Upper lobe of left lung (tissue), 6 donors: ENCODE measurements around the gene PELI2. TPM values are rescaled to one million over a fixed set of nuclear protein-coding genes. Genes with fewer than 3 reads are reported as not detected.

Source experiments
- ATAC-seq, 2 donors: fragments of 200-7000 bp; cut with Tn5 transposase; one replicate each; pipeline ENCODE4 v1.9.1; 2022; ENCODE audit warnings: mild to moderate bottlenecking in 2 of 2, moderate library complexity in 2 of 2; ENCODE audit not compliant: low FRiP score in 2 of 2
- DNase-seq, 2 donors: peaks; one replicate each; pipeline ENCODE4 v3.0.0-alpha.2; 2019 to 2020
- H3K27ac ChIP-seq, 4 donors: fragments of 200-600 bp; sonication (generic); one replicate each; pipeline ENCODE4 v1.5.1; 2016 to 2019
- H3K27me3 ChIP-seq, 4 donors: fragments of 200-600 bp; sonication (generic); one replicate each; pipeline ENCODE4 v1.5.1; 2017 to 2019
- H3K36me3 ChIP-seq, 4 donors: fragments of 200-600 bp; sonication (generic); one replicate each; pipeline ENCODE4 v1.5.1; 2016 to 2019
- H3K4me1 ChIP-seq, 4 donors: fragments of 200-600 bp; sonication (generic); one replicate each; pipeline ENCODE4 v1.5.1; 2018 to 2019
- H3K4me3 ChIP-seq, 4 donors: fragments of 200-600 bp; sonication (generic); one replicate each; pipeline ENCODE4 v1.5.1; 2017 to 2019; ENCODE audit warnings: mild to moderate bottlenecking in 2 of 4, moderate library complexity in 1 of 4
- H3K9me3 ChIP-seq, 4 donors: fragments of 200-600 bp; sonication (generic); one replicate each; pipeline ENCODE4 v1.5.1; 2018 to 2019
- CTCF ChIP-seq, 6 experiments: fragments of 450-650 bp in 4 of 6; fragments of 200-600 bp in 2 of 6; sonication (generic) in 2 of 6; IDR thresholded peaks; one replicate each; pipeline ENCODE4 v1.5.1; 2016 to 2019; ENCODE audit warnings: antibody characterized with exemption in 6 of 6
- EP300 ChIP-seq, 4 donors: sonication (generic); formaldehyde crosslinking; IDR thresholded peaks; one replicate each; pipeline ENCODE4 v1.5.1; 2017; ENCODE audit warnings: antibody characterized with exemption in 4 of 4, control low read depth in 2 of 4
- POLR2A ChIP-seq, 4 donors: fragments of 450-650 bp; IDR thresholded peaks; one replicate each; pipeline ENCODE4 v1.5.1; 2016 to 2017; ENCODE audit warnings: antibody characterized with exemption in 4 of 4, mild to moderate bottlenecking in 2 of 4
- POLR2AphosphoS5 ChIP-seq, 2 donors: sonication (generic); formaldehyde crosslinking; IDR thresholded peaks; one replicate each; pipeline ENCODE4 v1.5.1; 2017; ENCODE audit warnings: antibody characterized with exemption in 2 of 2
- WGBS, 2 donors: methylation state at CpG; one replicate each; pipeline ENCODE4 v1.1.5; 2017 to 2018; 5-methylcytosine and 5-hydroxymethylcytosine counted together
- total RNA-seq, 6 donors: library from RNA; depleted of rRNA in 4 of 6; stranded (reverse); fragments of >200 nt in 4 of 6; gene quantifications; one replicate each; pipeline versions ENCODE4 v1.1.0 to v1.2.1, GENCODE V29; 2016 to 2021
- donor health status: DM: no; HTN: no; CAD: no; lungs with moderate emphysema.
- donor health status: DM: no; HTN: yes; CAD: no; lungs with severe emphysema.

PELI2 gene
- total RNA-seq, 6 donors from 2014 or later, result 9.0 to 21.6 (median 17.9) TPM

GRCh38 chr14:56135668-56136067 lies 17.5 kb downstream of the PELI2 start:
- WGBS, 2 donors, result 69 to 74% methylated on average over 1 of the region's 1 CpG
- Histone ChIP-seq H3K9me3 (no peaks in the 10 kb centered on the region), H3K27ac (no peak overlapping the region), H3K4me3 (no peak overlapping the region), H3K27me3 (no peaks in the 10 kb centered on the region), H3K4me1 (peaks cover 5 to 23% (median 14%) of the 10 kb centered on the region in 4 donors), H3K36me3 (no peaks in the 10 kb centered on the region)
- TF ChIP-seq POLR2AphosphoS5 (IDR thresholded peaks at IDR 0.05) (no peak), EP300 (IDR thresholded peaks at IDR 0.05) (no peak), POLR2A (IDR thresholded peaks at IDR 0.05) (no peak), CTCF (IDR thresholded peaks at IDR 0.05) (no peak)
- ATAC-seq (no peak), DNase-seq (no peak)

- no peak for TF ChIP-seq POLR2AphosphoS5 (IDR thresholded peaks at IDR 0.05)
- no peak for TF ChIP-seq POLR2A (IDR thresholded peaks at IDR 0.05)
- TF ChIP-seq CTCF (IDR thresholded peaks at IDR 0.05), result no peak
- TF ChIP-seq EP300 (IDR thresholded peaks at IDR 0.05), result no peak
- Histone ChIP-seq H3K36me3 (no peaks in the 10 kb centered on the region), H3K27ac (no peak overlapping the region), H3K9me3 (no peaks in the 10 kb centered on the region), H3K4me3 (no peak overlapping the region), H3K4me1 (peaks cover 5 to 19% (median 11%) of the 10 kb centered on the region in 4 donors), H3K27me3 (no peaks in the 10 kb centered on the region)
- 68 to 73% methylated on average over 2 of the region's 2 CpGs for WGBS, 2 donors
- DNase-seq, result no peak
- ATAC-seq, result no peak
Observed at GRCh38 chr14:56136571-56137452, 18.6 kb downstream of the PELI2 start.

GRCh38 chr14:56137453-56137807 lies 19.2 kb downstream of the PELI2 start:
- Histone ChIP-seq H3K27me3 (no peaks in the 10 kb centered on the region), H3K27ac (no peak overlapping the region), H3K9me3 (no peaks in the 10 kb centered on the region), H3K4me1 (peaks cover 5 to 15% (median 8%) of the 10 kb centered on the region in 4 donors), H3K36me3 (no peaks in the 10 kb centered on the region), H3K4me3 (no peak overlapping the region)
- 73 to 78% methylated on average over 7 of the region's 7 CpGs for WGBS, 2 donors
- no peak for TF ChIP-seq POLR2A (IDR thresholded peaks at IDR 0.05)
- TF ChIP-seq POLR2AphosphoS5 (IDR thresholded peaks at IDR 0.05), result no peak
- no peak for TF ChIP-seq EP300 (IDR thresholded peaks at IDR 0.05)
- TF ChIP-seq CTCF (IDR thresholded peaks at IDR 0.05), result no peak
- ATAC-seq, result no peak
- DNase-seq, result no peak

GRCh38 chr14:56137849-56138248 lies 19.6 kb downstream of the PELI2 start:
- DNase-seq, result peak in 1 of 2 donors; percentile 33
- 88 to 93% methylated on average over 9 of the region's 9 CpGs for WGBS, 2 donors
- Histone ChIP-seq H3K27ac (no peak overlapping the region), H3K27me3 (no peaks in the 10 kb centered on the region), H3K4me1 (peaks cover 5 to 15% (median 7%) of the 10 kb centered on the region in 4 donors), H3K36me3 (no peaks in the 10 kb centered on the region), H3K9me3 (no peaks in the 10 kb centered on the region), H3K4me3 (no peak overlapping the region)
- TF ChIP-seq CTCF (IDR thresholded peaks at IDR 0.05) (no peak), POLR2AphosphoS5 (IDR thresholded peaks at IDR 0.05) (no peak), POLR2A (IDR thresholded peaks at IDR 0.05) (no peak), EP300 (IDR thresholded peaks at IDR 0.05) (no peak)
- no peak for ATAC-seq
